Stimulated activated CD4-positive, alpha-beta T cell treated with anti-CD3 and anti-CD28 coated beads, TNF-alpha, amount 100 ng/mL, for 24 hours (primary cell): Measurements from ENCODE around the gene STRN3.
"Not testable (repeated sequence)": the region's sequence is repeated elsewhere in the genome, so short reads cannot be mapped to it uniquely, and the experiment has no call there.

Source experiments
- DNase-seq, 3 experiments: peaks; one replicate each; pipeline ENCODE4 v3.0.0-alpha.2; 2020; ENCODE audit warnings: low read depth in 3 of 3

Gene STRN3

GRCh38 chr14:30971586-30971985 lies 54.6 kb downstream of the STRN3 start:
- DNase-seq = no peak

GRCh38 chr14:30969796-30970195 lies 56.4 kb downstream of the STRN3 start:
- peak; percentile 7 to 49 (median 12) for DNase-seq

- DNase-seq = not testable (repeated sequence)
Observed at GRCh38 chr14:30967364-30968098, 58.6 kb downstream of the STRN3 start.

- no peak for DNase-seq
Observed at GRCh38 chr14:30966415-30967363, 59.5 kb downstream of the STRN3 start.

GRCh38 chr14:30965861-30966260 lies 60.3 kb downstream of the STRN3 start:
- not testable (repeated sequence) for DNase-seq

- not testable (repeated sequence) for DNase-seq
Observed at GRCh38 chr14:30962537-30962936, 63.6 kb downstream of the STRN3 start.

- no peak for DNase-seq
Observed at GRCh38 chr14:30961330-30961729, 64.8 kb downstream of the STRN3 start.

- DNase-seq = no peak
Observed at GRCh38 chr14:30960216-30960615, 66.0 kb downstream of the STRN3 start.

- DNase-seq = no peak
Observed at GRCh38 chr14:30958555-30959407, 67.4 kb downstream of the STRN3 start.

GRCh38 chr14:30957813-30958370 lies 68.3 kb downstream of the STRN3 start:
- DNase-seq = no peak

GRCh38 chr14:30949651-30950050 lies 76.5 kb downstream of the STRN3 start:
- no peak for DNase-seq

GRCh38 chr14:30943694-30944093 lies 82.5 kb downstream of the STRN3 start:
- no peak for DNase-seq

GRCh38 chr14:30940886-30941285 lies 85.3 kb downstream of the STRN3 start:
- DNase-seq = no peak

- no peak for DNase-seq
Observed at GRCh38 chr14:30938617-30939016, 87.6 kb downstream of the STRN3 start.

- DNase-seq = no peak
Observed at GRCh38 chr14:30935445-30935844, 90.7 kb downstream of the STRN3 start.

GRCh38 chr14:30933937-30934336 lies 92.2 kb downstream of the STRN3 start:
- not testable (repeated sequence) for DNase-seq

- DNase-seq = no peak
Observed at GRCh38 chr14:30928462-30928861, 97.7 kb downstream of the STRN3 start.

- no peak for DNase-seq
Observed at GRCh38 chr14:30925254-30925653, 100.9 kb downstream of the STRN3 start.

- no peak for DNase-seq
Observed at GRCh38 chr14:30921788-30922187, 104.4 kb downstream of the STRN3 start.

- no peak for DNase-seq
Observed at GRCh38 chr14:30921305-30921704, 104.9 kb downstream of the STRN3 start.

GRCh38 chr14:30915596-30915995 lies 110.6 kb downstream of the STRN3 start:
- DNase-seq = no peak
